ENCODE data around the gene LARGE1. TPM values are rescaled to one million over a fixed set of nuclear protein-coding genes. Genes with fewer than 3 reads are reported as not detected.

The LARGE1 gene
- total RNA-seq, 1 experiment from 2014 or later: 2.5 TPM

DNA sequence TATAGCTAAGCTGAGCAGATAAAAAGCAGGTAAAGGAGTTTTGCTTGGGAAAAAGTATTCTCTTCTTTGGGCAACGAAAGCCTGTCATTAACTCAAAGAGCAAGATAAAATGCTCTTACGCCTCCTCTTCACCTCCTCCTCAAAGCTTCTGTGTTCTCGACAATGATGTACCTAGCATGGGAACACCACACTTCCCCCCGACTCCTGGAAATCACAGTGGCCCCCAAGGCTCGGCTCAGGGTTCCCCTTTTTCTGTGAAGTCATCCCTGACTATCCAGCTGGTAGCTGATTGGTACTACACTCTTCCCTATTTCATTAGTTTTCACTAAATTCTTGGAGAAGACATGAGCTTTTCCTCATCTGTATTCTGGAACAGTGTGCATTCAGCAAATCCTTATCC, 336.1 kb downstream of the LARGE1 start:
- Histone ChIP-seq H3K27ac (ENCODE audit: low read length) (no peak overlapping the region), H3K4me1 (ENCODE audit: control insufficient read depth, insufficient read depth, low read length) (no peaks in the 10 kb centered on the region), H3K36me3 (ENCODE audit: control insufficient read depth, insufficient read depth, low read length) (no peaks in the 10 kb centered on the region), H3K9me3 (ENCODE audit: control insufficient read depth, insufficient read depth, low read depth, low read length) (no peaks in the 10 kb centered on the region), H3K27me3 (ENCODE audit: control insufficient read depth, insufficient read depth, low read length) (no peaks in the 10 kb centered on the region; the same call in 1 of the 2 replicates), H3K4me3 (ENCODE audit: low read depth in 2 of 2, low read length in 2 of 2) (no peak overlapping the region)
- no peak for TF ChIP-seq POLR2AphosphoS5 (IDR thresholded peaks at IDR 0.05; ENCODE audit: low read depth, low read length)
- TF ChIP-seq TCF7L2 (IDR thresholded peaks at IDR 0.05; ENCODE audit: low read depth, low read length): no peak
- TF ChIP-seq, protein P1, sequence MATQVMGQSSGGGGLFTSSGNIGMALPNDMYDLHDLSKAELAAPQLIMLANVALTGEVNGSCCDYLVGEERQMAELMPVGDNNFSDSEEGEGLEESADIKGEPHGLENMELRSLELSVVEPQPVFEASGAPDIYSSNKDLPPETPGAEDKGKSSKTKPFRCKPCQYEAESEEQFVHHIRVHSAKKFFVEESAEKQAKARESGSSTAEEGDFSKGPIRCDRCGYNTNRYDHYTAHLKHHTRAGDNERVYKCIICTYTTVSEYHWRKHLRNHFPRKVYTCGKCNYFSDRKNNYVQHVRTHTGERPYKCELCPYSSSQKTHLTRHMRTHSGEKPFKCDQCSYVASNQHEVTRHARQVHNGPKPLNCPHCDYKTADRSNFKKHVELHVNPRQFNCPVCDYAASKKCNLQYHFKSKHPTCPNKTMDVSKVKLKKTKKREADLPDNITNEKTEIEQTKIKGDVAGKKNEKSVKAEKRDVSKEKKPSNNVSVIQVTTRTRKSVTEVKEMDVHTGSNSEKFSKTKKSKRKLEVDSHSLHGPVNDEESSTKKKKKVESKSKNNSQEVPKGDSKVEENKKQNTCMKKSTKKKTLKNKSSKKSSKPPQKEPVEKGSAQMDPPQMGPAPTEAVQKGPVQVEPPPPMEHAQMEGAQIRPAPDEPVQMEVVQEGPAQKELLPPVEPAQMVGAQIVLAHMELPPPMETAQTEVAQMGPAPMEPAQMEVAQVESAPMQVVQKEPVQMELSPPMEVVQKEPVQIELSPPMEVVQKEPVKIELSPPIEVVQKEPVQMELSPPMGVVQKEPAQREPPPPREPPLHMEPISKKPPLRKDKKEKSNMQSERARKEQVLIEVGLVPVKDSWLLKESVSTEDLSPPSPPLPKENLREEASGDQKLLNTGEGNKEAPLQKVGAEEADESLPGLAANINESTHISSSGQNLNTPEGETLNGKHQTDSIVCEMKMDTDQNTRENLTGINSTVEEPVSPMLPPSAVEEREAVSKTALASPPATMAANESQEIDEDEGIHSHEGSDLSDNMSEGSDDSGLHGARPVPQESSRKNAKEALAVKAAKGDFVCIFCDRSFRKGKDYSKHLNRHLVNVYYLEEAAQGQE (IDR thresholded peaks at IDR 0.05; ENCODE audit: insufficient read depth in 1 of 2, low read depth in 2 of 2, low read length in 1 of 2): no peak
- TF ChIP-seq CTCF (IDR thresholded peaks at IDR 0.05): no peak
- no peak for TF ChIP-seq SIN3A (IDR thresholded peaks at IDR 0.05; ENCODE audit: borderline replicate concordance, insufficient read depth, low read depth, low read length)
- no peak for DNase-seq (ENCODE audit: low read depth, low spot score)
- no peak for ATAC-seq
- in situ Hi-C loops (cut with HindIII; ENCODE audit: low pct_unique_long_range_greater_than_20kb, low sequenced_read_pairs): no loop called here
- intact Hi-C loops (cut with micrococcal nuclease; ENCODE audit: unreplicated experiment): no loop called here
- BruUV-seq (replicated peaks): no TSS peak
- ChIA-PET POLR2A (no interaction called here), CTCF (no interaction called here)

- CTCF ChIA-PET: no interaction called here
- no peak overlapping the region for H3K4me3 ChIP-seq (ENCODE audit: low read depth in 2 of 2, low read length in 2 of 2)
- H3K9me3 ChIP-seq (ENCODE audit: control insufficient read depth, insufficient read depth, low read depth, low read length): no peaks in the 10 kb centered on the region
- no TSS peak for BruUV-seq (replicated peaks)
- DNase-seq (ENCODE audit: low read depth, low spot score) (no peak), ATAC-seq (no peak)
- TF ChIP-seq, protein P1 (IDR thresholded peaks at IDR 0.05; ENCODE audit: insufficient read depth in 1 of 2, low read depth in 2 of 2, low read length in 1 of 2): no peak
- TF ChIP-seq POLR2AphosphoS5 (IDR thresholded peaks at IDR 0.05; ENCODE audit: low read depth, low read length) (no peak), TCF7L2 (IDR thresholded peaks at IDR 0.05; ENCODE audit: low read depth, low read length) (no peak), CTCF (IDR thresholded peaks at IDR 0.05) (no peak), SIN3A (IDR thresholded peaks at IDR 0.05; ENCODE audit: borderline replicate concordance, insufficient read depth, low read depth, low read length) (no peak)
- H3K27ac ChIP-seq (ENCODE audit: low read length): no peak overlapping the region
- POLR2A ChIA-PET: no interaction called here
- intact Hi-C loops (cut with micrococcal nuclease; ENCODE audit: unreplicated experiment): no loop called here
- no peaks in the 10 kb centered on the region for H3K4me1 ChIP-seq (ENCODE audit: control insufficient read depth, insufficient read depth, low read length)
- in situ Hi-C loops (cut with HindIII; ENCODE audit: low pct_unique_long_range_greater_than_20kb, low sequenced_read_pairs): no loop called here
- no peaks in the 10 kb centered on the region; the same call in 1 of the 2 replicates for H3K27me3 ChIP-seq (ENCODE audit: control insufficient read depth, insufficient read depth, low read length)
- no peaks in the 10 kb centered on the region for H3K36me3 ChIP-seq (ENCODE audit: control insufficient read depth, insufficient read depth, low read length)
These were observed 337.4 kb downstream of the LARGE1 start for GRCh38 chr22:33582822-33583400.

All from Panc1 (cell line).